Kasumi-1 (cell line): ENCODE measurements around the gene CDC42BPA.
A peak's percentile ranks its signal among the peaks of the same experiment; 100 is the strongest.
"Not testable (repeated sequence)": the region's sequence is repeated elsewhere in the genome, so short reads cannot be mapped to it uniquely, and the experiment has no call there.

Experiments
- DNase-seq, 2 experiments: peaks; one replicate each; lab custom pipeline; 2025; lab: John Stamatoyannopoulos, UW

The CDC42BPA gene

GRCh38 chr1:227062306-227062705, 256.0 kb downstream of the CDC42BPA start:
- no peak for DNase-seq

- DNase-seq: no peak
Observed at GRCh38 chr1:227059076-227059475, 259.2 kb downstream of the CDC42BPA start.

GRCh38 chr1:227058321-227058751, 260.0 kb downstream of the CDC42BPA start:
- DNase-seq: no peak

GRCh38 chr1:227049253-227049652, 269.0 kb downstream of the CDC42BPA start:
- no peak for DNase-seq

- no peak for DNase-seq
Observed at GRCh38 chr1:227043755-227044154, 274.5 kb downstream of the CDC42BPA start.

GRCh38 chr1:227042292-227042691, 276.0 kb downstream of the CDC42BPA start:
- no peak for DNase-seq

- DNase-seq: no peak
Observed at GRCh38 chr1:227038401-227038800, 279.9 kb downstream of the CDC42BPA start.

- no peak for DNase-seq
Observed at GRCh38 chr1:227037121-227037520, 281.2 kb downstream of the CDC42BPA start.

- no peak for DNase-seq
Observed at GRCh38 chr1:227035316-227035715, 283.0 kb downstream of the CDC42BPA start.

- no peak for DNase-seq
Observed at GRCh38 chr1:227033880-227034279, 284.4 kb downstream of the CDC42BPA start.

GRCh38 chr1:227032396-227032795, 285.9 kb downstream of the CDC42BPA start:
- no peak for DNase-seq

GRCh38 chr1:227016990-227017389, 301.3 kb downstream of the CDC42BPA start:
- no peak for DNase-seq

- DNase-seq: no peak
Observed at GRCh38 chr1:227010645-227011044, 307.6 kb downstream of the CDC42BPA start.

- no peak for DNase-seq
Observed at GRCh38 chr1:227009937-227010336, 308.4 kb downstream of the CDC42BPA start.

GRCh38 chr1:227006226-227006796, 312.0 kb downstream of the CDC42BPA start:
- DNase-seq: no peak

- DNase-seq: no peak
Observed at GRCh38 chr1:227004796-227005195, 313.5 kb downstream of the CDC42BPA start.

GRCh38 chr1:227003165-227003564, 315.1 kb downstream of the CDC42BPA start:
- no peak for DNase-seq

- peak; percentile 73 to 82 for DNase-seq
Observed at GRCh38 chr1:227002531-227003049, 315.7 kb downstream of the CDC42BPA start.

GRCh38 chr1:226999579-226999978, 318.7 kb downstream of the CDC42BPA start:
- DNase-seq: not testable (repeated sequence)

GRCh38 chr1:226995365-226996332, 322.6 kb downstream of the CDC42BPA start:
- no peak for DNase-seq

GRCh38 chr1:226994586-226995364, 323.5 kb downstream of the CDC42BPA start:
- no peak for DNase-seq
